Gastrocnemius medialis (tissue), 4 donors: ENCODE measurements around the gene PIAS1.

Experiments
- CTCF ChIP-seq, 5 experiments: fragments of 450-650 bp in 3 of 5; fragments of 200-600 bp in 2 of 5; sonication (generic) in 2 of 5; IDR thresholded peaks in 4 of 5; conservative IDR thresholded peaks in 1 of 5; 1 replicate in 4 of 5; 2 replicates in 1 of 5; pipeline ENCODE4 v1.5.1; 2016 to 2019; ENCODE audit warnings: antibody characterized with exemption in 5 of 5, mild to moderate bottlenecking in 3 of 5, moderate library complexity in 3 of 5
- POLR2A ChIP-seq, 2 donors: fragments of 450-650 bp; IDR thresholded peaks; one replicate each; pipeline ENCODE4 v1.6.1; 2017; ENCODE audit warnings: antibody characterized with exemption in 2 of 2, mild to moderate bottlenecking in 2 of 2, moderate library complexity in 2 of 2

DNA sequence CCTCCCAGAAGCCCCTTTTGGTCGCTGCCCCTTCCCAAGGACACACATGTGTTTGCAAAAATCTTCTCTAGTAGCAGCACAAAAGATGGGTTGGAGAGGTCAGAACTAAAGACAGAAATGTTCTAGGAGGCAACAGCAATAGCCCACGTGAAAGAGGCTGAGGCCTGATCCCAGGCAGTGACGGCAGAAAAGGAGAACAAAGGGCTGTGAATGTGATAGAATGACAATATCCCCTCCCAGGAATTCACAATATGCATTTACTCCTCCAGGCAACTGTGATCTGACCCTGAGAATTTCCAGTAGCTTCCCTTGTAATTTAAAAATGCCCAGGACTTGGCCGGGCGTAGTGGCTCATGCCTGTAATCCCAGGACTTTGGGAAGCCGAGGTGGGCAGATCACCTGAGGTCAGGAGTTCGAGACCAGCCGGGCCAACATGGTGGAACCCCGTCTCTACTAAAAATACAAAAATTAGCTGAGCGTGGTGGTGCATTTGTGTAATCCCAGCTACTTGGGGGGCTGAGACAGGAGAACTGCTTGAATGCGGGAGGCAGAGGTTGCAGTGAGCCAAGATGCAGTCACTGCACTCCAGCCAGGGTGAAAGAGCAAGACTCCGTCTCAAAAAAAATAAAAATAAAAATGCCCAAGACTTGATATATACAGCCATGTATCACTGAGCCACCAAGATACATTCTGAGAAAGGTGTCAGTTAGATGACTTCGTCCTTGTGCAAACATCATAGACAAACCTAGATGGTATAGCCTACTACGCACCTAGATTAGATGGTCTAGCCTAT, 43.6 kb upstream of the PIAS1 start:
- no peak for TF ChIP-seq POLR2A (IDR thresholded peaks at IDR 0.05)
- TF ChIP-seq CTCF (IDR thresholded peaks at IDR 0.05 in 4 of 5, conservative IDR thresholded peaks at IDR 0.05 in 1 of 5): no peak
